Keratinocyte (primary cell): ENCODE results near the gene TRPM6. TPM values are rescaled to one million over a fixed set of nuclear protein-coding genes. Genes with fewer than 3 reads are reported as not detected.
A peak's percentile ranks its signal among the peaks of the same experiment; 100 is the strongest.

Source experiments
- DNase-seq: peaks from one replicate; pipeline ENCODE4 v3.0.0-alpha.2; 2011; ENCODE audit warnings: low read depth, missing footprints, low spot score
- FAIRE-seq: peaks from 2 replicates; lab custom pipeline; 2011; peaks lifted over from hg19 to GRCh38; lab: Jason Lieb, UNC
- H2AFZ ChIP-seq: 2 replicates; pipeline ENCODE4 v1.6.0; 2012; ENCODE audit warnings: low read length, control low read depth, inconsistent platforms; ENCODE audit not compliant: control insufficient read depth
- H3K27ac ChIP-seq: 2 replicates; pipeline ENCODE4 v1.5.1; 2011; ENCODE audit warnings: low read length; ENCODE audit not compliant: control insufficient read depth, insufficient read depth
- H3K27me3 ChIP-seq: 3 replicates; pipeline ENCODE4 v1.6.0; 2011; ENCODE audit warnings: low read length; ENCODE audit not compliant: control insufficient read depth, insufficient read depth; ENCODE audit errors: extremely low read depth
- H3K36me3 ChIP-seq, 2 experiments: 2 replicates in 1 of 2; 3 replicates in 1 of 2; pipeline ENCODE4 v1.5.1; 2011; ENCODE audit warnings: low read length in 2 of 2, mild to moderate bottlenecking in 1 of 2; ENCODE audit not compliant: control insufficient read depth in 2 of 2, insufficient read depth in 2 of 2; ENCODE audit errors: extremely low read depth in 1 of 2
- H3K4me1 ChIP-seq: 3 replicates; pipeline ENCODE4 v1.5.1; 2011; ENCODE audit warnings: low read length; ENCODE audit not compliant: control insufficient read depth, insufficient read depth; ENCODE audit errors: extremely low read depth
- H3K4me2 ChIP-seq: 3 replicates; pipeline ENCODE4 v1.6.0; 2011; ENCODE audit warnings: low read depth, low read length; ENCODE audit not compliant: control insufficient read depth, insufficient read depth; ENCODE audit errors: extremely low read depth
- H3K4me3 ChIP-seq, 3 experiments: fragments of 200-600 bp in 1 of 3; sonication (generic) in 1 of 3; 2 replicates in 2 of 3; 3 replicates in 1 of 3; pipeline ENCODE4 v1.5.1; 2011 to 2016; ENCODE audit warnings: low read length in 3 of 3, mild to moderate bottlenecking in 3 of 3, control low read depth in 2 of 3, inconsistent platforms in 1 of 3, low read depth in 1 of 3, mixed read lengths in 1 of 3, mixed run types in 1 of 3, moderate library complexity in 1 of 3; ENCODE audit not compliant: control insufficient read depth in 2 of 3, insufficient read depth in 2 of 3; ENCODE audit errors: extremely low read depth in 1 of 3
- H3K79me2 ChIP-seq: 2 replicates; pipeline ENCODE4 v1.6.0; 2012; ENCODE audit warnings: low read length; ENCODE audit not compliant: control insufficient read depth, insufficient read depth
- H3K9ac ChIP-seq: 3 replicates; pipeline ENCODE4 v1.6.0; 2011; ENCODE audit warnings: low read length; ENCODE audit not compliant: control insufficient read depth, insufficient read depth; ENCODE audit errors: extremely low read depth
- H3K9me1 ChIP-seq: 3 replicates; pipeline ENCODE4 v1.6.0; 2011; ENCODE audit warnings: low read length; ENCODE audit not compliant: control insufficient read depth, insufficient read depth; ENCODE audit errors: extremely low read depth
- H3K9me3 ChIP-seq: 2 replicates; pipeline ENCODE4 v1.5.1; 2012; ENCODE audit warnings: low read depth, low read length; ENCODE audit not compliant: control insufficient read depth
- H4K20me1 ChIP-seq: 3 replicates; pipeline ENCODE4 v1.6.0; 2011; ENCODE audit warnings: low read length; ENCODE audit not compliant: control insufficient read depth, insufficient read depth; ENCODE audit errors: extremely low read depth
- CTCF ChIP-seq, 3 experiments: IDR thresholded peaks in 1 of 3; conservative IDR thresholded peaks in 1 of 3; optimal IDR thresholded peaks in 1 of 3; 2 replicates in 2 of 3; 3 replicates in 1 of 3; pipeline versions ENCODE3 to v1.5.1; 2011; ENCODE audit warnings: low read length in 3 of 3, mild to moderate bottlenecking in 3 of 3, moderate library complexity in 2 of 3, control low read depth in 1 of 3, inconsistent platforms in 1 of 3; ENCODE audit not compliant: insufficient read depth in 2 of 3; ENCODE audit errors: extremely low read depth in 1 of 3
- EZH2 ChIP-seq: IDR thresholded peaks from one replicate; pipeline ENCODE4 v1.6.1; 2012; ENCODE audit warnings: inconsistent platforms, mild to moderate bottlenecking, low read length, moderate library complexity
- dilution Hi-C: fragments of 300-500 bp; cut with MboI; formaldehyde crosslinking; loops from one replicate; pipeline ENCODE4 v1.7.0; 2020; ENCODE audit warnings: low sequenced_read_pairs; ENCODE audit not compliant: extremely low pct_ligation_motif_present
- polyA plus RNA-seq, 5 experiments: library from polyadenylated mRNA; depleted of rRNA in 3 of 5; stranded (reverse) in 3 of 5; stranded (forward) in 1 of 5; unstranded in 1 of 5; fragments of >200 nt; gene quantifications; 1 replicate in 1 of 5; 2 replicates in 3 of 5; 3 replicates in 1 of 5; pipeline versions ENCODE4 v1.2.1 to v1.2.3, GENCODE V29; 2011 to 2012; ENCODE audit warnings: missing spikeins in 2 of 5, low read depth in 1 of 5, low replicate concordance in 1 of 5

Gene TRPM6
- polyA plus RNA-seq, 1 donor (not counting 4 experiments of a cell fraction or from before 2014, with no cell fraction given): 0.18 TPM

- Histone ChIP-seq H3K9me3 (no peaks in the 10 kb centered on the region), H3K27me3 (no peaks in the 10 kb centered on the region), H3K79me2 (no peaks in the 10 kb centered on the region), H4K20me1 (no peaks in the 10 kb centered on the region), H2AFZ (no peak overlapping the region), H3K4me2 (no peak overlapping the region), H3K9me1 (no peaks in the 10 kb centered on the region), H3K4me3 (no peak overlapping the region), H3K9ac (no peak overlapping the region), H3K4me1 (peaks cover 4% of the 10 kb centered on the region), H3K36me3 (no peaks in the 10 kb centered on the region), H3K27ac (no peak overlapping the region)
- dilution Hi-C loops: no loop called here
- DNase-seq (no peak), FAIRE-seq (peak; percentile 77)
- no peak for TF ChIP-seq EZH2
Measured at GRCh38 chr9:74783408-74783807, 104.3 kb downstream of the TRPM6 start.

- Histone ChIP-seq H3K27me3 (no peaks in the 10 kb centered on the region), H3K79me2 (no peaks in the 10 kb centered on the region), H3K9me3 (no peaks in the 10 kb centered on the region), H2AFZ (no peak overlapping the region), H3K27ac (no peak overlapping the region), H3K4me2 (no peak overlapping the region), H3K9me1 (no peaks in the 10 kb centered on the region), H3K9ac (no peak overlapping the region), H4K20me1 (no peaks in the 10 kb centered on the region), H3K36me3 (no peaks in the 10 kb centered on the region), H3K4me3 (no peak overlapping the region), H3K4me1 (no peaks in the 10 kb centered on the region)
- TF ChIP-seq CTCF (optimal IDR thresholded peaks at IDR 0.05 in 1 of 3, IDR thresholded peaks at IDR 0.05 in 1 of 3, conservative IDR thresholded peaks at IDR 0.05 in 1 of 3; ENCODE audit: extremely low read depth in 1 of 3, insufficient read depth in 2 of 3, low read length in 3 of 3) (peak; percentile 67 to 77 (median 77)), EZH2 (no peak)
- dilution Hi-C loops: no loop called here
- FAIRE-seq (peak; percentile 72), DNase-seq (no peak)
Measured at GRCh38 chr9:74777136-74777879, 110.4 kb downstream of the TRPM6 start.

- Histone ChIP-seq H3K9me1 (no peaks in the 10 kb centered on the region), H3K9ac (no peak overlapping the region), H3K4me2 (no peak overlapping the region), H3K4me1 (no peaks in the 10 kb centered on the region), H3K9me3 (no peaks in the 10 kb centered on the region), H3K79me2 (no peaks in the 10 kb centered on the region), H4K20me1 (no peaks in the 10 kb centered on the region), H3K27me3 (no peaks in the 10 kb centered on the region), H3K27ac (no peak overlapping the region), H3K36me3 (no peaks in the 10 kb centered on the region), H3K4me3 (no peak overlapping the region), H2AFZ (no peak overlapping the region)
- dilution Hi-C loops: no loop called here
- TF ChIP-seq EZH2: no peak
- TF ChIP-seq CTCF (optimal IDR thresholded peaks at IDR 0.05 in 1 of 3, IDR thresholded peaks at IDR 0.05 in 1 of 3, conservative IDR thresholded peaks at IDR 0.05 in 1 of 3; ENCODE audit: extremely low read depth in 1 of 3, insufficient read depth in 2 of 3, low read length in 3 of 3): no peak
- DNase-seq: no peak
- no peak for FAIRE-seq
Measured at GRCh38 chr9:74775396-74775795, 112.3 kb downstream of the TRPM6 start.
